Activated CD4-positive, alpha-beta T cell treated with anti-CD3 and anti-CD28 coated beads for 24 hours (primary cell): ENCODE measurements around the gene MKNK2.
"Not testable (repeated sequence)": the region's sequence is repeated elsewhere in the genome, so short reads cannot be mapped to it uniquely, and the experiment has no call there.

Source experiments
- DNase-seq, 2 donors: peaks; one replicate each; pipeline ENCODE4 v3.0.0-alpha.2; 2020; ENCODE audit warnings: low read depth in 2 of 2

MKNK2 gene

GRCh38 chr19:2044709-2045500, 6.1 kb downstream of the MKNK2 start:
- DNase-seq: no peak

GRCh38 chr19:2043961-2044708, 6.9 kb downstream of the MKNK2 start:
- no peak for DNase-seq

GRCh38 chr19:2043251-2043641, 7.8 kb downstream of the MKNK2 start:
- DNase-seq: no peak

- no peak for DNase-seq
These were observed 8.4 kb downstream of the MKNK2 start for GRCh38 chr19:2042485-2043250.

- DNase-seq: peak; percentile 99 to 100
These were observed 9.2 kb downstream of the MKNK2 start for GRCh38 chr19:2041683-2042484.

- DNase-seq: no peak
These were observed 9.7 kb downstream of the MKNK2 start for GRCh38 chr19:2041433-2041682.

GRCh38 chr19:2040647-2041432, 10.2 kb downstream of the MKNK2 start:
- DNase-seq: no peak

- no peak for DNase-seq
These were observed 10.9 kb downstream of the MKNK2 start for GRCh38 chr19:2039959-2040646.

GRCh38 chr19:2039089-2039958, 11.7 kb downstream of the MKNK2 start:
- no peak for DNase-seq

GRCh38 chr19:2038284-2039088, 12.6 kb downstream of the MKNK2 start:
- no peak for DNase-seq

- DNase-seq: no peak
These were observed 13.3 kb downstream of the MKNK2 start for GRCh38 chr19:2037651-2038255.

GRCh38 chr19:2036424-2036823, 14.6 kb downstream of the MKNK2 start:
- DNase-seq: no peak

GRCh38 chr19:2035590-2035991, 15.5 kb downstream of the MKNK2 start:
- DNase-seq: no peak

- DNase-seq: peak; percentile 37 to 55
These were observed 16.1 kb downstream of the MKNK2 start for GRCh38 chr19:2034729-2035589.

GRCh38 chr19:2034253-2034652, 16.8 kb downstream of the MKNK2 start:
- not testable (repeated sequence) for DNase-seq

- no peak for DNase-seq
These were observed 17.3 kb downstream of the MKNK2 start for GRCh38 chr19:2033825-2034159.

GRCh38 chr19:2033115-2033824, 17.8 kb downstream of the MKNK2 start:
- DNase-seq: no peak
